ENCODE measurements around the gene ATP13A1.
"Not testable (repeated sequence)": the region's sequence is repeated elsewhere in the genome, so short reads cannot be mapped to it uniquely, and the experiment has no call there.

Gene ATP13A1

GRCh38 chr19:19618219-19619051, 45.0 kb downstream of the ATP13A1 start, which contains the start of gene PBX4:
Gene PBX4 (minus strand): TSS chr19:19618687. CDS start chr19:19618629, 58 bp downstream.
- peak; percentile 99 for DNase-seq

- DNase-seq = no peak
Observed at GRCh38 chr19:19615086-19615485, 48.4 kb downstream of the ATP13A1 start.

GRCh38 chr19:19613506-19613905, 50.0 kb downstream of the ATP13A1 start:
- DNase-seq = no peak

- DNase-seq = no peak
Observed at GRCh38 chr19:19610376-19611202, 52.9 kb downstream of the ATP13A1 start.

GRCh38 chr19:19606686-19607085, 56.8 kb downstream of the ATP13A1 start:
- DNase-seq = not testable (repeated sequence)

GRCh38 chr19:19606021-19606420, 57.5 kb downstream of the ATP13A1 start:
- DNase-seq = no peak

GRCh38 chr19:19602713-19603324, 60.7 kb downstream of the ATP13A1 start:
- DNase-seq = no peak

GRCh38 chr19:19602136-19602712, 61.3 kb downstream of the ATP13A1 start:
- no peak for DNase-seq

- DNase-seq = no peak
Observed at GRCh38 chr19:19600793-19601330, 62.6 kb downstream of the ATP13A1 start.

GRCh38 chr19:19598728-19599451, 64.6 kb downstream of the ATP13A1 start:
- DNase-seq = peak; percentile 39

- DNase-seq = no peak
Observed at GRCh38 chr19:19597809-19598306, 65.6 kb downstream of the ATP13A1 start.

Measured in stimulated activated CD4-positive, alpha-beta T cell treated with anti-CD3 and anti-CD28 coated beads, Interleukin-12 subunit alpha, Interleukin-12 subunit beta, amount 100 ng/mL, for 4 hours (primary cell).